DND-41 (cell line): Measurements from ENCODE around the gene FGF9.

Experiments
- CTCF ChIP-seq: IDR thresholded peaks from 2 replicates; pipeline ENCODE4 v1.5.1; 2012; ENCODE audit warnings: borderline replicate concordance, low read length, moderate library complexity, mild to moderate bottlenecking; ENCODE audit not compliant: poor library complexity, severe bottlenecking; ENCODE audit errors: extremely low read depth
- EZH2 ChIP-seq: IDR thresholded peaks from 3 replicates; pipeline ENCODE4 v1.6.1; 2012; ENCODE audit warnings: borderline replicate concordance, low read depth, mild to moderate bottlenecking, moderate library complexity, low read length, inconsistent platforms; ENCODE audit not compliant: severe bottlenecking

- TF ChIP-seq CTCF: no peak
- TF ChIP-seq EZH2: no peak
These were observed 34.2 kb upstream of the FGF9 start for GRCh38 chr13:21636656-21637055.
